ENCODE data around the gene SAMD11.
"Not testable (repeated sequence)": the region's sequence is repeated elsewhere in the genome, so short reads cannot be mapped to it uniquely, and the experiment has no call there.

Gene SAMD11

GRCh38 chr1:923131-923990 lies at the start of gene SAMD11:
Gene SAMD11 (plus strand): TSS chr1:923923. CDS start chr1:924432, 509 bp downstream.
- DNase-seq: peak; percentile 33

GRCh38 chr1:876428-877208 lies 47.1 kb upstream of the SAMD11 start:
- DNase-seq: not testable (repeated sequence)

- not testable (repeated sequence) for DNase-seq
Observed at GRCh38 chr1:877209-877986, 46.3 kb upstream of the SAMD11 start.

GRCh38 chr1:880511-880910 lies 43.2 kb upstream of the SAMD11 start:
- not testable (repeated sequence) for DNase-seq

- DNase-seq: not testable (repeated sequence)
Observed at GRCh38 chr1:880915-881314, 42.8 kb upstream of the SAMD11 start.

- DNase-seq: no peak
Observed at GRCh38 chr1:886311-886710, 37.4 kb upstream of the SAMD11 start.

GRCh38 chr1:886760-887159 lies 37.0 kb upstream of the SAMD11 start:
- DNase-seq: no peak

- no peak for DNase-seq
Observed at GRCh38 chr1:888297-888696, 35.4 kb upstream of the SAMD11 start.

- DNase-seq: not testable (repeated sequence)
Observed at GRCh38 chr1:889774-890173, 33.9 kb upstream of the SAMD11 start.

- not testable (repeated sequence) for DNase-seq
Observed at GRCh38 chr1:890234-890633, 33.5 kb upstream of the SAMD11 start.

- no peak for DNase-seq
Observed at GRCh38 chr1:890661-891060, 33.1 kb upstream of the SAMD11 start.

- DNase-seq: no peak
Observed at GRCh38 chr1:897226-897625, 26.5 kb upstream of the SAMD11 start.

GRCh38 chr1:897951-898350 lies 25.8 kb upstream of the SAMD11 start:
- not testable (repeated sequence) for DNase-seq

- DNase-seq: no peak
Observed at GRCh38 chr1:899636-900317, 23.9 kb upstream of the SAMD11 start.

GRCh38 chr1:901108-901859 lies 22.4 kb upstream of the SAMD11 start:
- no peak for DNase-seq

- no peak for DNase-seq
Observed at GRCh38 chr1:902802-903201, 20.9 kb upstream of the SAMD11 start.

- DNase-seq: no peak
Observed at GRCh38 chr1:903305-903704, 20.4 kb upstream of the SAMD11 start.

- no peak for DNase-seq
Observed at GRCh38 chr1:903721-904271, 19.9 kb upstream of the SAMD11 start.

- peak; percentile 59 for DNase-seq
Observed at GRCh38 chr1:904310-904950, 19.3 kb upstream of the SAMD11 start.

GRCh38 chr1:905071-905749 lies 18.5 kb upstream of the SAMD11 start:
- DNase-seq: no peak

Data from hematopoietic multipotent progenitor cell treated with erythropoietin and hydrocortisone succinate and interleukin-3 and kit ligand, for 8 days (in vitro differentiated cells).